T-cell (primary cell): ENCODE measurements around the gene TEAD1. TPM values are rescaled to one million over a fixed set of nuclear protein-coding genes. Genes with fewer than 3 reads are reported as not detected.
A peak's percentile ranks its signal among the peaks of the same experiment; 100 is the strongest.

Experiments used
- ATAC-seq, 4 experiments: fragments of 200-7000 bp in 3 of 4; fragments of 150-1000 bp in 1 of 4; cut with Tn5 transposase; replicated peaks in 1 of 4; 1 replicate in 3 of 4; 2 replicates in 1 of 4; pipeline ENCODE4 v1.10.0; 2021; ENCODE audit warnings: moderate library complexity in 3 of 4, mild to moderate bottlenecking in 2 of 4, moderate number of reproducible peaks in 1 of 4
- CTCF ChIA-PET, 2 donors: fragments of 300-600 bp; sonication (Branson Sonifier 250); formaldehyde crosslinking; loops; one replicate each; lab custom pipeline; 2022; ENCODE audit warnings: antibody characterized with exemption in 2 of 2; lab: Charles Lee
- POLR2A ChIA-PET, 2 donors: fragments of 300-600 bp; sonication (Branson Sonifier 250); formaldehyde crosslinking; loops; one replicate each; lab custom pipeline; 2022; ENCODE audit warnings: antibody characterized with exemption in 2 of 2; lab: Charles Lee
- DNase-seq, 35 experiments: peaks; one replicate each; pipeline versions ENCODE4 v3.0.0 to v3.0.0-alpha.2; 2013 to 2023
- H3K27ac ChIP-seq: one replicate; pipeline ENCODE4 v1.5.1; 2013; ENCODE audit warnings: low read length
- H3K27me3 ChIP-seq, 2 experiments: replicated peaks in 1 of 2; 1 replicate in 1 of 2; 2 replicates in 1 of 2; pipeline versions ENCODE4 v1.6.1 to v1.7.0; 2013; ENCODE audit warnings: low read length in 1 of 2, mixed read lengths in 1 of 2; ENCODE audit not compliant: control insufficient read depth in 2 of 2, insufficient read depth in 2 of 2; ENCODE audit errors: extremely low read depth in 1 of 2
- H3K36me3 ChIP-seq, 2 donors: 1 replicate in 1 of 2; 2 replicates in 1 of 2; pipeline versions ENCODE4 v1.6.1 to v1.7.0; 2013; ENCODE audit warnings: low read length in 1 of 2; ENCODE audit not compliant: control insufficient read depth in 2 of 2, insufficient read depth in 1 of 2; ENCODE audit errors: extremely low read depth in 1 of 2
- H3K4me1 ChIP-seq, 2 experiments: 1 replicate in 1 of 2; 2 replicates in 1 of 2; pipeline versions ENCODE4 v1.6.1 to v1.7.0; 2013; ENCODE audit warnings: low read length in 2 of 2, mixed read lengths in 1 of 2; ENCODE audit not compliant: insufficient read depth in 2 of 2, control insufficient read depth in 1 of 2; ENCODE audit errors: extremely low read depth in 1 of 2
- H3K4me3 ChIP-seq, 2 donors: 1 replicate in 1 of 2; 2 replicates in 1 of 2; pipeline versions ENCODE4 v1.5.1 to v1.7.0; 2013; ENCODE audit warnings: mild to moderate bottlenecking in 2 of 2, low read length in 1 of 2, moderate library complexity in 1 of 2; ENCODE audit not compliant: control insufficient read depth in 1 of 2; ENCODE audit errors: extremely low read depth in 1 of 2
- H3K9me3 ChIP-seq: 2 replicates; pipeline ENCODE4 v1.7.0; 2013
- H3K27ac Mint-ChIP-seq, 2 donors: one replicate each; pipeline ENCODE4 v1.8.0; 2020 to 2021; ENCODE audit warnings: mild to moderate bottlenecking in 2 of 2, mixed read lengths in 2 of 2
- H3K27me3 Mint-ChIP-seq, 2 donors: one replicate each; pipeline ENCODE4 v1.8.0; 2021 to 2022; ENCODE audit warnings: mixed read lengths in 2 of 2
- H3K36me3 Mint-ChIP-seq: one replicate; pipeline ENCODE4 v1.8.0; 2021; ENCODE audit warnings: mixed read lengths
- H3K4me1 Mint-ChIP-seq, 3 donors: one replicate each; pipeline ENCODE4 v1.8.0; 2020 to 2022; ENCODE audit warnings: mixed read lengths in 3 of 3, mild to moderate bottlenecking in 1 of 3
- H3K4me3 Mint-ChIP-seq, 3 donors: one replicate each; pipeline ENCODE4 v1.8.0; 2020 to 2022; ENCODE audit warnings: mild to moderate bottlenecking in 3 of 3, mixed read lengths in 3 of 3, moderate library complexity in 3 of 3
- H3K9me3 Mint-ChIP-seq, 3 donors: one replicate each; pipeline ENCODE4 v1.8.0; 2020 to 2022; ENCODE audit warnings: mixed read lengths in 3 of 3
- WGBS: methylation state at CpG from one replicate; pipeline ENCODE4 v1.1.5; 2013; ENCODE audit warnings: missing lambda C conversion rate; ENCODE audit not compliant: insufficient coverage; 5-methylcytosine and 5-hydroxymethylcytosine counted together
- total RNA-seq, 35 experiments: library from RNA in 6 of 35; stranded (reverse) in 6 of 35; fragments of 120-200 nt in 1 of 35; gene quantifications; one replicate each; pipeline versions ENCODE4 v1.2.1 to v1.2.4 and lab custom pipeline; 2013 to 2026

Gene TEAD1
- total RNA-seq, 5 donors from 2014 or later (not counting 1 experiment from before 2014, with no cell fraction given): 0.20 to 0.72 (median 0.44) TPM; not detected in 1

DNA sequence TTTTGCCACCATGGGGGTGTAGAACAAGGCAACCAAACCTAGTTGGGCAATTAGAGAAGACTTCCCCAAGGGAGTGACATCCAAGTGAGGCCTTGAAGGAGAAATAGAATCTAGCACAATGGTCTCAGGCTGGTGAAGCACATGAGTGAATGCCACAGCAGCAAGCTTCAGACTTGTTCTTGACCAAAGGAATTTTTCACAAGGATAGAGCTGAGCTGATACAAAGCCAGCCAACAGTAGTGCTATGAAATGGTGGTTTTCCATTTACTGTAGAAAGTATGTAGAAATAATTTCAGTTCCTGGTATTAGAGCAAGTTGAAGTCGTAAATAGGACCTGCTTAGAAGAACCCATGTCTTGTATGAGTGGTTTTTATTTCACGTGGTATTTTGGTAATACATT lies 186.6 kb downstream of the TEAD1 start:
- CTCF ChIA-PET: no interaction called here
- Mint-ChIP-seq H3K36me3 (no peaks in the 10 kb centered on the region), H3K27me3 (peaks cover 30 to 35% of the 10 kb centered on the region in 2 donors), H3K4me1 (peaks cover 6 to 7% (median 7%) of the 10 kb centered on the region in 3 donors), H3K4me3 (no peak overlapping the region), H3K27ac (no peak overlapping the region), H3K9me3 (no peaks in the 10 kb centered on the region)
- no peaks in the 10 kb centered on the region for H3K9me3 ChIP-seq
- POLR2A ChIA-PET: no interaction called here
- H3K4me3 ChIP-seq: no peak overlapping the region
- H3K27ac ChIP-seq: no peak overlapping the region
- WGBS: no CpG with 5 or more reads among the region's 2 CpGs
- DNase-seq (no peak), ATAC-seq (no peak)
- H3K36me3 ChIP-seq: no peaks in the 10 kb centered on the region
- H3K4me1 ChIP-seq: no peaks in the 10 kb centered on the region
- H3K27me3 ChIP-seq: peaks cover 14 to 18% of the 10 kb centered on the region in 2 experiments

DNA sequence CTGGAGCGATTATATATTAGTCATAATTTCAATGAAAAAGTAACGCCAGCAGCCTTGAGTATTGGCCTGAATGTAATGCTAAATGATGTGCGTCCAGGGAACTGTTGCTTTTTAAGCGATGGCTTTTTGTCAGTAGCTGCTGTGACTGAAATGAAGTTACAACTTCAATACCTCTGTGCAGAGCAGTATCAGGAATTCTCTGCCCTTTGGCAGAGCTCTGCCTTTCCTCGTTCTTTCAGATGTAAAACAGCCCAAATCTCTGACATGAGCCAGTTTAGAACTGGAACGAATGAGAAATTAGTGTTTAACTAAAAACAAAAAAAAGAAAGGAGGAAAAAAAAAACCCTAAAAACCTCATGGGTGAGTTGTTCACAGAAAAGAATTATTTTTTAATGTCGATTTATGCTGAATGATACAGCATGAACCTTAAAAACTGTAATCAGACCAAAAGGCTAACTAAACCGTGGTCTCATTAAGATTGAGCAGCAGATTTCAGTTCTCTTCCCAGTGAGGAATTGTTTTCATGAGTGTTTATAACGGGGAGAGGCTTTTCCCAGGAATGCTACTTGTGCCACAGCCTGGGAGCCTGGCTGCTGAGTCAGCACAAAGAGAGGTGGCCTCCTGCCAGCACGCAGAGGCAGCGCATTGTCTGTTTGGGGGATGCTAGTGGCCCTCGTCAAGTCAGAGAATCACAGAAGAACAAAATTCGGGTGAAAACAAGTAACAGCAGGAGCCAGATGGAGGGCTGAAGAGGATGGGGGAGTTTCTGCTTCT lies 188.7 kb downstream of the TEAD1 start:
- POLR2A ChIA-PET: no interaction called here
- Mint-ChIP-seq H3K27me3 (peaks cover 41 to 48% of the 10 kb centered on the region in 2 donors), H3K4me3 (no peak overlapping the region), H3K36me3 (no peaks in the 10 kb centered on the region), H3K4me1 (peaks cover 6 to 7% (median 7%) of the 10 kb centered on the region in 3 donors), H3K9me3 (no peaks in the 10 kb centered on the region), H3K27ac (no peak overlapping the region)
- Histone ChIP-seq H3K27me3 (peaks cover 18 to 20% of the 10 kb centered on the region in 2 experiments), H3K9me3 (no peaks in the 10 kb centered on the region), H3K36me3 (no peaks in the 10 kb centered on the region), H3K4me3 (no peak overlapping the region), H3K4me1 (no peaks in the 10 kb centered on the region), H3K27ac (no peak overlapping the region)
- CTCF ChIA-PET: interaction anchor here in 1 of 2 donors (1.2 kb wide), 1 partner anchor 12 kb away, joined by 4 read pairs; no protein-coding TSS in a partner anchor
- ATAC-seq (no peak), DNase-seq (no peak)
- 47% methylated on average over 7 of the region's 13 CpGs for WGBS

DNA sequence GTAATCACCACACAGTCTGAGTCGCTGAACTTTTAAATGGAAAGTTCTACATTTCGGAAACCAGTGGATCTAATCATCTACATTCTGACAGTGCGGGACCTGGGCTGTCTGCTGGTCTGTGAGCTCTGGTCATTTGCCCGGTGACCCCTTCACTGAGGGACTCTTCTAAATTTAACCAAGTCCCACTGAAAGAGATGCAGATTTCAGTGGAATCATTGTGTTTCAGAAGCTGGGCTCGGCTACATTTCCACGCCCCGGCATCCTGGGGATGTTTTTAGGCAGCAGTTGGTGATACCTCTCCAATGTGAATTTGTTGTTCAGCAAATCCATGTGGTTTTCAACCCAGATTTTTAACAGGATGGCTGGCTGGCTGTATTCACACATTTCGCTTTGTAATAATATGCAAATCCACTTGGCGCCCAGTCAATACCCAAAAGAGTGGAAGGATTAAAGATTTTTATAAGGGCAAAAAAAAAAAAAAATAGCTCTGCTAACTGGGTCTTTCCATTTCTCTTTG lies 189.4 kb downstream of the TEAD1 start:
- ATAC-seq (no peak), DNase-seq (no peak)
- Mint-ChIP-seq H3K27ac (no peak overlapping the region), H3K4me3 (no peak overlapping the region), H3K27me3 (peaks cover 41 to 48% of the 10 kb centered on the region in 2 donors), H3K9me3 (no peaks in the 10 kb centered on the region), H3K4me1 (peaks cover 6 to 7% (median 7%) of the 10 kb centered on the region in 3 donors), H3K36me3 (no peaks in the 10 kb centered on the region)
- POLR2A ChIA-PET: interaction anchor here in 1 of 2 donors (0.6 kb wide), 2 partner anchors 35 to 119 kb away, joined by 3 read pairs; no protein-coding TSS in a partner anchor
- Histone ChIP-seq H3K4me1 (no peaks in the 10 kb centered on the region), H3K4me3 (no peak overlapping the region), H3K27me3 (peaks cover 18 to 20% of the 10 kb centered on the region in 2 experiments), H3K9me3 (no peaks in the 10 kb centered on the region), H3K36me3 (no peaks in the 10 kb centered on the region), H3K27ac (no peak overlapping the region)
- CTCF ChIA-PET: interaction anchor here (0.6 to 1.2 kb wide), 3 partner anchors 13 to 288 kb away, joined by 3 to 4 read pairs (median 3); no protein-coding TSS in a partner anchor
- WGBS: 42% methylated on average over 5 of the region's 9 CpGs

DNA sequence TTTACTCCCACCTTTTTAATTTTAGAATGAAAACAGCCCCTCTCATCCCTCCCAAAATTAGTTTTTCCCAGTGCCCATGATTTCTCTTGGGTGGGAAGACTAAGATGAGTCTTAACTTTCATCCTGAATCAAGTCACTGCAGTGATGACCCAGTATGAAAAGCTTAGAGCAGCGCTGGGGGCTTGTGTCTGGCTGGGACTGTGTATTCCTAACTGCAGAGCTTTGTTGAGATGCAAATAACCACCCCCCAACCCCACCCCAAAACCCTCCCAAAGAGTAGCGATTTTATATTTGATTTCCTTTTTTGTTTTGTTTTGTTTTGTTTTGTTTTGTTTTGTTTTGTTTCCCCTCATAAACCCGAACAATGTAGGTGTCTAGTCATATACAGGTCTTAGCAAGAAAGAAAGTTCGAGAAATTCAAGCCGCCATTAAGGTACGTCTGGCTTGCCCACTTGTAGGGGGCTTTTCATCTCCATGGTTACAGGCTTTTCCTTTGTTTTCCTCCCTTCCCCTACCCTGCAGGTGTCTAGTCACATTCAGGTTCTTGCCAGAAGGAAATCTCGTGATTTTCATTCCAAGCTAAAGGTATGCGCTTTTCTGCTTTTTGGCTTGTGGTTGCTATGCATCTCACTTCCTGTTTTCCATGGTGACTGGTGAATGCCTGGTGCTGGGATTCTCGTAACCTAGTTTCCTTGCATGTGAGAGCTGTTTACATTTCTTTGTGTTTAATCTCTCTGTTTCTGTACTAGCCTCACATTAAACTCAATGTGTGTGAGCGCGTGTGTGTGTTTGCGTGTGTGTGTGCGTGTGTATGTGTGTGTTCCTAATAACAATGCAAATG lies 190.3 kb downstream of the TEAD1 start:
- no peak for ATAC-seq

DNA sequence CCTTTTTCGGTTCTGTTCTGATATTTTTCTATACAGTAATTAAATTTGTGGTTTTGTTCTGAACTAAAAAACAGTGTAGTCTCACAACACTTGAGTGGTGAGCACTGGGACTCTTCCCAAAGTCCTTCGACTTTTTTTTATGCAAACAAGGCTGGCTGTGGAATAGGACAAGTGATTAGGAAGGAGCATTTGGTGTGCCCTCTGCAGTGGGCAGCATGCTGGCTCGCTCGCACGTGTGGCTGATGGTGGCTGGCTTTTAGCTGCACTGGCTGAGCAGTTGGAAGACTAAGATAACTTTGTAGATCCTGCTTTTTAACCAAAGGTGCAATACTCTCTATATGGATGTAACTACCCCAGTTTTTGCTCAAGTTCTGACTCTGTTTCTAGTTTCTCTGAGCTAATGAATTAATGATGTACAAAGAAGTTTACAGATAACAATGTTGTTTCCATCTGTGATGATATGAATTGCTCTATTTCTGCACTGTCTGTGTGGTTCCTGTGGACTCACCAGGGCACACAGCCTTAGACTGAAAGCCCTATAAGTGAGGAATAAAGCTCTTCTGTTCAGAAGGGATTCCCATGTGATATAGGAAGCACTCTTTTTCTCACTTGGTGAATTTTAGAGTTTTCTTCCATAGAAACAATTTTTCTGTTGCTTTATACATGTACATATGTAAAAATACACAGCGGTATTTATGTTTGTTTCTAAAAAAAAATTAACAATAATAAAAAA lies 191.8 kb downstream of the TEAD1 start:
- Mint-ChIP-seq H3K27me3 (peaks cover 41 to 45% of the 10 kb centered on the region in 2 donors), H3K27ac (no peak overlapping the region), H3K9me3 (no peaks in the 10 kb centered on the region), H3K36me3 (no peaks in the 10 kb centered on the region), H3K4me3 (no peak overlapping the region), H3K4me1 (peaks cover 6 to 7% (median 7%) of the 10 kb centered on the region in 3 donors)
- ChIA-PET POLR2A (no interaction called here), CTCF (interaction anchor here in 1 of 2 donors (0.5 kb wide), 1 partner anchor 287 kb away, joined by 3 read pairs; no protein-coding TSS in a partner anchor)
- ATAC-seq (no peak), DNase-seq (no peak)
- whole genome bisulfite sequencing: no CpG with 5 or more reads among the region's 6 CpGs
- Histone ChIP-seq H3K36me3 (no peaks in the 10 kb centered on the region), H3K9me3 (no peaks in the 10 kb centered on the region), H3K27ac (no peak overlapping the region), H3K4me3 (no peak overlapping the region), H3K27me3 (peaks cover 18 to 24% of the 10 kb centered on the region in 2 experiments), H3K4me1 (no peaks in the 10 kb centered on the region)

More for the DNA sequence above, 190.3 kb downstream of the TEAD1 start:
- Mint-ChIP-seq H3K27ac (no peak overlapping the region), H3K9me3 (no peaks in the 10 kb centered on the region), H3K4me1 (peaks cover 6 to 7% (median 7%) of the 10 kb centered on the region in 3 donors), H3K36me3 (no peaks in the 10 kb centered on the region), H3K27me3 (peaks cover 41 to 45% of the 10 kb centered on the region in 2 donors), H3K4me3 (no peak overlapping the region)
- H3K27me3 ChIP-seq: peaks cover 18 to 20% of the 10 kb centered on the region in 2 experiments
- no peak overlapping the region for H3K4me3 ChIP-seq
- ChIA-PET CTCF (interaction anchor here (0.6 to 1.2 kb wide), 4 partner anchors 14 to 534 kb away, joined by 3 to 4 read pairs (median 3); no protein-coding TSS in a partner anchor), POLR2A (interaction anchor here in 1 of 2 donors (0.6 kb wide), 2 partner anchors 36 to 120 kb away, joined by 3 read pairs; no protein-coding TSS in a partner anchor)
- H3K27ac ChIP-seq: no peak overlapping the region
- H3K9me3 ChIP-seq: no peaks in the 10 kb centered on the region
- WGBS: no CpG with 5 or more reads among the region's 13 CpGs
- DNase-seq: peak in 1 of 35 experiments; percentile 4
- no peaks in the 10 kb centered on the region for H3K36me3 ChIP-seq
- H3K4me1 ChIP-seq: no peaks in the 10 kb centered on the region
